Hematopoietic multipotent progenitor cell (in vitro differentiated cells): ENCODE measurements around the gene NFIX. TPM values are rescaled to one million over a fixed set of nuclear protein-coding genes. Genes with fewer than 3 reads are reported as not detected.

ENCODE experiments used
- DNase-seq, 3 donors: peaks; one replicate each; pipeline ENCODE4 v3.0.0-alpha.2; 2011 to 2015; ENCODE audit warnings: low read depth in 2 of 3, low spot score in 2 of 3
- total RNA-seq: library from RNA; depleted of rRNA; stranded (reverse); fragments of >200 nt; gene quantifications from one replicate; pipeline ENCODE4 v1.2.3, GENCODE V29; 2012

The NFIX gene
- total RNA-seq, 1 donor = 23.4 TPM

GRCh38 chr19:13135068-13136062, 140.1 kb downstream of the NFIX start:
- DNase-seq = no peak

- no peak for DNase-seq
Measured at GRCh38 chr19:13137290-13137794, 142.1 kb downstream of the NFIX start.

GRCh38 chr19:13138171-13138915, 143.1 kb downstream of the NFIX start:
- DNase-seq = no peak

GRCh38 chr19:13138916-13139198, 143.6 kb downstream of the NFIX start:
- no peak for DNase-seq

- no peak for DNase-seq
Measured at GRCh38 chr19:13139633-13140311, 144.5 kb downstream of the NFIX start.

GRCh38 chr19:13146763-13147563, 151.7 kb downstream of the NFIX start:
- peak in 1 of 3 donors; percentile 63 for DNase-seq

Other genes with a start within 250 kb of the NFIX start
- not detected for gene BEST2, start 243.7 kb upstream of the NFIX start, total RNA-seq
- gene HOOK2, start 219.9 kb upstream of the NFIX start, total RNA-seq = 29.9 TPM
- gene JUNB, start 204.0 kb upstream of the NFIX start, total RNA-seq = 700 TPM
- 278 TPM for gene PRDX2, start 193.7 kb upstream of the NFIX start, total RNA-seq
- gene THSD8, start 193.4 kb upstream of the NFIX start, total RNA-seq = not detected
- 35.0 TPM for gene RNASEH2A, start 188.9 kb upstream of the NFIX start, total RNA-seq
- not detected for gene RTBDN, start 160.9 kb upstream of the NFIX start, total RNA-seq
- gene MAST1, start 157.0 kb upstream of the NFIX start, total RNA-seq = 7.3 TPM
- gene DNASE2, start 114.0 kb upstream of the NFIX start, total RNA-seq = 25.6 TPM
- 71.4 TPM for gene KLF1, start 108.3 kb upstream of the NFIX start, total RNA-seq
- gene GCDH, start 104.3 kb upstream of the NFIX start, total RNA-seq = 87.3 TPM
- 0.27 TPM for gene SYCE2, start 76.2 kb upstream of the NFIX start, total RNA-seq
- gene FARSA, start 61.8 kb upstream of the NFIX start, total RNA-seq = 134 TPM
- 1,092 TPM for gene CALR, start 56.9 kb upstream of the NFIX start, total RNA-seq
- 84.3 TPM for gene RAD23A, start 49.6 kb upstream of the NFIX start, total RNA-seq
- 24.5 TPM for gene GADD45GIP1, start 38.3 kb upstream of the NFIX start, total RNA-seq
- gene DAND5, start 25.9 kb upstream of the NFIX start, total RNA-seq = under 0.01 TPM
- gene LYL1, start 107.4 kb downstream of the NFIX start, total RNA-seq = 305 TPM
- gene TRMT1, start 121.3 kb downstream of the NFIX start, total RNA-seq = 60.9 TPM
- 73.5 TPM for gene NACC1, start 122.8 kb downstream of the NFIX start, total RNA-seq
- 86.2 TPM for gene STX10, start 154.9 kb downstream of the NFIX start, total RNA-seq
- gene IER2, start 154.9 kb downstream of the NFIX start, total RNA-seq = 382 TPM